ENCODE measurements around the gene PCDHGA9.
"Not testable (repeated sequence)": the region's sequence is repeated elsewhere in the genome, so short reads cannot be mapped to it uniquely, and the experiment has no call there.

The PCDHGA9 gene

DNA sequence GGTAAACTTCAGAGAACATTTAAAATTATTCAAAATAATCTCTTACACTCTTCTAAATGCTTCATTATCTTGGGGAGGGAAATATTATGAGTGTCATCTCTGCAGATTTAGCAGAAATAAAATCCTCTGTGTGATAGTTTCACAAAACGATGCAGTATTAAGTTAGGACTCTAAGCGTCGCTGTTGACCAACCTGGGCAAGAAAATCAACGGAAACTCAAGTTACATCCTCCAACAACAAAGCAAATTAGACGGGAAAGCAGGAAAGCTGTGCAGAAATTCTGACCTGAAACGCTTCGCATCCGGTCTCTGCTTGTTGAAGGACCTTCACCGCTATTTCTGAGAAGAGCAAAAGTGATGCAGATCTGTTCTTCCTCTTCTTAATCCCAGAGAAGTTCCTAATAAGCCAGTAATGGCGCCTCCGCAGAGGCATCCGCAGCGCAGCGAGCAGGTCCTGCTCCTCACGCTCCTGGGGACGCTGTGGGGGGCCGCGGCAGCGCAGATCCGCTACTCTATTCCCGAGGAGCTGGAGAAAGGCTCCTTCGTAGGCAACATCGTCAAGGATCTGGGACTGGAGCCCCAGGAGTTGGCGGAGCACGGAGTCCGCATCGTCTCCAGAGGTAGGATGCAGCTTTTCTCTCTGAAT lies 28.8 kb upstream of the PCDHGA9 start, which contains the start of gene PCDHGA6:
Gene PCDHGA6, plus strand, starts transcription at position 219 of the 645 bp plus-strand sequence. Its CDS starts 193 bp downstream, at position 412.
- Mint-ChIP-seq H3K4me1 (ENCODE audit: low read depth) (peaks cover 9% of the 10 kb centered on the region), H3K9me3 (ENCODE audit: low read depth) (peaks cover 3% of the 10 kb centered on the region), H3K27ac (no peak within 1 kb of the TSS), H3K27me3 (peaks cover 53% of the 10 kb centered on the region), H3K36me3 (peaks cover 10% of the 10 kb centered on the region), H3K4me3 (peak within 1 kb of the TSS; percentile 61)

DNA sequence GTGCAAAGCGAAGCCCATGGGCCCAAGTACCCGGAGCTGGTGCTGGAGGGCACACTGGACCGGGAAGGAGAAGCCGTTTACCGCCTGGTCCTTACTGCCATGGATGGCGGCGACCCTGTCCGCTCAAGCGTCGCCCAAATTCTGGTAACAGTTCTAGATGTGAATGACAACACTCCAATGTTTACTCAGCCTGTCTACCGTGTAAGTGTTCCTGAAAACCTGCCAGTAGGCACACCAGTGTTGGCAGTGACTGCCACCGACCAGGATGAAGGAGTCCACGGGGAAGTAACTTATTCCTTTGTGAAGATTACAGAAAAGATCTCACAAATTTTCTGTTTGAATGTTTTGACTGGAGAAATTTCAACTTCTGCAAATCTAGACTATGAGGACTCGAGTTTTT lies 28.0 kb upstream of the PCDHGA9 start:
- H3K9me3 Mint-ChIP-seq (ENCODE audit: low read depth): peaks cover 3% of the 10 kb centered on the region
- peaks cover 13% of the 10 kb centered on the region for H3K36me3 Mint-ChIP-seq
- H3K4me3 Mint-ChIP-seq: no peak overlapping the region
- H3K27me3 Mint-ChIP-seq: peaks cover 57% of the 10 kb centered on the region
- H3K27ac Mint-ChIP-seq: no peak overlapping the region
- H3K4me1 Mint-ChIP-seq (ENCODE audit: low read depth): peaks cover 8% of the 10 kb centered on the region

DNA sequence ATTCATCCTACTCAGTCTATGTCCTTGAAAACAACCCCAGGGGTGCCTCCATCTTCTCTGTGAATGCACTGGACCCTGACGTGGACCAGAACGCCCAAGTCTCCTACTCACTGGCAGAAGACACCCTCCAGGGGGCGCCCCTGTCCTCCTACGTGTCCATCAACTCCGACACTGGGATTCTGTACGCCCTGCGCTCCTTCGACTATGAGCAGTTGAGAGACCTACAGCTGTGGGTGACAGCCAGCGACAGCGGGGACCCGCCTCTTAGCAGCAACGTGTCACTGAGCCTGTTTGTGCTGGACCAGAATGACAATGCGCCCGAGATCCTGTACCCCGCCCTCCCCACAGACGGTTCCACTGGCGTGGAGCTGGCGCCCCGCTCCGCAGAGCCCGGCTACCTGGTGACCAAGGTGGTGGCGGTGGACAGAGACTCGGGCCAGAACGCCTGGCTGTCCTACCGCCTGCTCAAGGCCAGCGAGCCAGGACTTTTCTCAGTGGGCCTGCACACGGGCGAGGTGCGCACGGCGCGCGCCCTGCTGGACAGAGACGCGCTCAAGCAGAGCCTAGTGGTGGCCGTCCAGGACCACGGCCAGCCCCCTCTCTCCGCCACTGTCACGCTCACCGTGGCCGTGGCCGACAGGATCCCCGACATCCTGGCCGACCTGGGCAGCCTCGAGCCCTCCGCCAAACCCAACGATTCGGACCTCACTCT lies 27.0 kb upstream of the PCDHGA9 start:
- not testable (repeated sequence) for H3K4me1 Mint-ChIP-seq (ENCODE audit: low read depth); H3K9me3 Mint-ChIP-seq (ENCODE audit: low read depth); H3K4me3 Mint-ChIP-seq; H3K27ac Mint-ChIP-seq
- H3K27me3 Mint-ChIP-seq: peaks cover 57% of the 10 kb centered on the region
- H3K36me3 Mint-ChIP-seq: peaks cover 13% of the 10 kb centered on the region

DNA sequence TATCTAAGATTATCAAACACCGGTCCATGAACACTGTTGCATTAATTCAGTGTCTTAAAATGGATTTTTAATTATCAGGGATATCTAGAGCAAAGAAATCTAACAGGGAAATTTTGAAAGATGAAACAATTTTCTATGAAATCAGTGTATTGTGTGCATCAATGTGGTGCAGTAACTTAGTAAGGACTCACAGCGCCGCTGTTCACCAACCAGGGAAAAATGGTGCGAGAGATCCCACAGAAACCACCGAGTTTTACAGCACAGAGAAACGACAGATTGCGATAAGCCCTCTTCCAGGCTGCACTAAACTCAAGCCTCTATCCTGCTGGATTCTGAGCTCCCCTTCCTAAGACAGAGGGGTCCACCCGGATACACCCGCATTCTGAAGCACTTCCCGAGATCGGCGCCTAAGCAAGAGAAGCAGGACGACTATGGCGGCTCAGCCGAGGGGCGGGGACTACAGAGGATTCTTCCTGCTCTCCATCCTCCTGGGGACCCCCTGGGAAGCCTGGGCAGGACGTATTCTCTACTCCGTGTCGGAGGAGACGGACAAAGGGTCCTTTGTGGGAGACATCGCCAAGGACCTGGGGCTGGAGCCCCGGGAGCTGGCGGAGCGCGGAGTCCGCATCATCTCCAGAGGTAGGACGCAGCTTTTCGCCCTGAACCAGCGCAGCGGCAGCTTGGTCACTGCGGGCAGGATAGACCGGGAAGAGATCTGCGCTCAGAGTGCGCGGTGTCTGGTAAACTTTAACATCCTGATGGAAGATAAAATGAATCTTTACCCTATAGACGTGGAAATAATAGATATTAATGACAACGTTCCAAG lies 19.9 kb upstream of the PCDHGA9 start, which contains the start of gene PCDHGA7:
Gene PCDHGA7, plus strand, starts transcription at position 274 of the 826 bp plus-strand sequence. Its CDS starts 158 bp downstream, at position 432.
- no peak within 1 kb of the TSS for H3K27ac Mint-ChIP-seq
- H3K36me3 Mint-ChIP-seq: peaks cover 15% of the 10 kb centered on the region
- peak within 1 kb of the TSS; percentile 82 for H3K4me3 Mint-ChIP-seq
- peaks cover 15% of the 10 kb centered on the region for H3K9me3 Mint-ChIP-seq (ENCODE audit: low read depth)
- H3K4me1 Mint-ChIP-seq (ENCODE audit: low read depth): no peaks in the 10 kb centered on the region
- peaks cover 70% of the 10 kb centered on the region for H3K27me3 Mint-ChIP-seq

DNA sequence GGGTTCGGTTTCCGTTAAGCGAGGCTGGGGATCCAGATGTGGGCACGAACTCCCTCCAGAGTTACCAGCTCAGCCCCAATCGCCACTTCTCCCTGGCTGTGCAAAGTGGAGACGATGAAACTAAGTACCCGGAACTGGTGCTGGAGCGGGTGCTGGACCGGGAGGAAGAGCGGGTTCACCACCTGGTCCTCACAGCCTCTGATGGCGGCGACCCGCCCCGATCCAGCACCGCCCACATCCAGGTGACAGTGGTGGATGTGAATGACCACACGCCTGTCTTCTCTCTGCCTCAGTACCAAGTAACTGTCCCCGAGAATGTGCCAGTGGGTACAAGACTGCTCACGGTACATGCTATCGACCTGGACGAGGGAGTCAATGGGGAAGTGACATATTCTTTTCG lies 19.2 kb upstream of the PCDHGA9 start:
- Mint-ChIP-seq H3K27ac (no peak overlapping the region), H3K4me3 (peak overlapping the region; percentile 82), H3K9me3 (ENCODE audit: low read depth) (peaks cover 16% of the 10 kb centered on the region), H3K4me1 (ENCODE audit: low read depth) (no peaks in the 10 kb centered on the region), H3K27me3 (peaks cover 73% of the 10 kb centered on the region), H3K36me3 (peaks cover 18% of the 10 kb centered on the region)

DNA sequence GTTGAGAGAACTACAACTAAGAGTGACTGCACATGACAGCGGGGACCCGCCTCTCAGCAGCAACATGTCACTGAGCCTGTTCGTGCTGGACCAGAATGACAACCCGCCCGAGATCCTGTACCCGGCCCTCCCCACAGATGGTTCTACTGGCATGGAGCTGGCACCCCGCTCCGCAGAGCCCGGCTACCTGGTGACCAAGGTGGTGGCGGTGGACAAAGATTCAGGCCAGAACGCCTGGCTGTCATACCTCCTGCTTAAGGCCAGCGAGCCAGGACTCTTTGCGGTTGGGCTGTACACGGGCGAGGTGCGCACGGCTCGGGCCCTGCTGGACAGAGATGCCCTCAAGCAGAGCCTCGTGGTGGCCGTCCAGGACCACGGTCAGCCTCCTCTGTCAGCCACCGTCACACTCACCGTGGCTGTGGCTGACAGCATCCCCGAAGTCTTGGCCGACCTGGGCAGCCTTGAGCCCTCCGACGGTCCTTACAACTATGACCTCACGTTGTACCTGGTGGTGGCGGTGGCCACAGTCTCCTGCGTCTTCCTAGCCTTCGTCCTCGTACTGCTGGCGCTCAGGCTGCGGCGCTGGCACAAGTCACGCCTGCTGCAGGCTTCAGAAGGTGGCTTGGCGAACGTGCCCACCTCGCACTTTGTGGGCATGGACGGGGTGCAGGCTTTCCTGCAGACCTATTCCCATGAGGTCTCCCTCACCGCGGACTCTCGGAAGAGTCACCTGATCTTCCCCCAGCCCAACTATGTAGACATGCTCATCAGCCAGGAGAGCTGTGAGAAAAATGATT lies 17.9 kb upstream of the PCDHGA9 start:
- peaks cover 16% of the 10 kb centered on the region for H3K36me3 Mint-ChIP-seq
- no peaks in the 10 kb centered on the region for H3K4me1 Mint-ChIP-seq (ENCODE audit: low read depth)
- no peak overlapping the region for H3K27ac Mint-ChIP-seq
- peaks cover 70% of the 10 kb centered on the region for H3K27me3 Mint-ChIP-seq
- H3K9me3 Mint-ChIP-seq (ENCODE audit: low read depth): peaks cover 18% of the 10 kb centered on the region
- no peak overlapping the region for H3K4me3 Mint-ChIP-seq

DNA sequence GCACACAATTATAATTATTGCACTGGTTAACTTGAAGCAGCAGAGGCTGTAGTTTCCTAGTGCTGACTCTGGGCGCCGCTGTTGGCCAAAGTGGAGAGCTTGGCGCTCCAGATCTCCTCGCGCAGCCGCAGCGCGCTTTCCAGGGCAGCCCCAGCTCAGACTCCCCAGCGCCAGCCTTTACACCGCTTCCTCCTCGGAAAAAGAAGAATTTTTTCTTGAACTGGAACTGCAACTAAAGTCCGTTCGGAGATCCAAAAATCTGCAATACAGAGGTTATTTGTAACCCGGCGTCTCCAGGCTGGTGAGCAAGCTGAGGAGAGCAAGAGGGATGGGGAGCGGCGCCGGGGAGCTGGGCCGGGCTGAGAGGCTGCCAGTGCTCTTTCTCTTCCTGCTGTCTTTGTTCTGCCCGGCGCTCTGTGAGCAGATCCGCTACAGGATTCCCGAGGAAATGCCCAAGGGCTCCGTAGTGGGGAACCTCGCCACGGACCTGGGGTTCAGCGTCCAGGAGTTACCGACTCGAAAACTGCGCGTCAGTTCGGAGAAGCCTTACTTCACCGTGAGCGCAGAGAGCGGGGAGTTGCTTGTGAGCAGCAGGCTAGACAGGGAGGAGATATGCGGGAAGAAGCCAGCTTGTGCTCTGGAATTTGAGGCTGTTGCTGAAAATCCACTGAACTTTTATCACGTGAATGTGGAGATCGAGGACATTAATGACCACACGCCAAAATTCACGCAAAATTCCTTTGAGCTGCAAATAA lies 14.8 kb upstream of the PCDHGA9 start, which contains the start of gene PCDHGB4:
Gene PCDHGB4, plus strand, starts transcription at position 142 of the 755 bp plus-strand sequence. Its CDS starts 187 bp downstream, at position 329.
- not testable (repeated sequence) for H3K4me1 Mint-ChIP-seq (ENCODE audit: low read depth)
- Mint-ChIP-seq H3K27me3 (peaks cover 65% of the 10 kb centered on the region), H3K4me3 (peak within 1 kb of the TSS; percentile 52), H3K36me3 (peaks cover 12% of the 10 kb centered on the region), H3K27ac (peak within 1 kb of the TSS; percentile 6), H3K9me3 (ENCODE audit: low read depth) (peaks cover 22% of the 10 kb centered on the region)

DNA sequence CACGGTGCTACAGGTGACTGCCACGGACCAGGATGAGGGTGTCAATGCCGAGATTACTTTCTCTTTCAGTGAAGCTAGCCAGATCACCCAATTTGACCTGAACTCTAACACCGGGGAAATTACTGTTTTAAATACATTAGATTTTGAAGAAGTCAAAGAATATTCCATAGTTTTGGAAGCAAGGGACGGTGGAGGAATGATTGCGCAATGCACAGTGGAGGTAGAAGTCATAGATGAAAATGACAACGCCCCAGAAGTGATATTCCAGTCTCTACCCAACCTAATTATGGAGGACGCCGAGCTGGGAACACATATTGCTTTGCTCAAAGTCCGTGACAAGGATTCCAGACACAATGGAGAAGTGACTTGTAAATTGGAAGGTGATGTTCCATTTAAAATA lies 13.9 kb upstream of the PCDHGA9 start:
- Mint-ChIP-seq H3K36me3 (peaks cover 12% of the 10 kb centered on the region), H3K4me1 (ENCODE audit: low read depth) (no peaks in the 10 kb centered on the region), H3K27ac (peak overlapping the region; percentile 6)

DNA sequence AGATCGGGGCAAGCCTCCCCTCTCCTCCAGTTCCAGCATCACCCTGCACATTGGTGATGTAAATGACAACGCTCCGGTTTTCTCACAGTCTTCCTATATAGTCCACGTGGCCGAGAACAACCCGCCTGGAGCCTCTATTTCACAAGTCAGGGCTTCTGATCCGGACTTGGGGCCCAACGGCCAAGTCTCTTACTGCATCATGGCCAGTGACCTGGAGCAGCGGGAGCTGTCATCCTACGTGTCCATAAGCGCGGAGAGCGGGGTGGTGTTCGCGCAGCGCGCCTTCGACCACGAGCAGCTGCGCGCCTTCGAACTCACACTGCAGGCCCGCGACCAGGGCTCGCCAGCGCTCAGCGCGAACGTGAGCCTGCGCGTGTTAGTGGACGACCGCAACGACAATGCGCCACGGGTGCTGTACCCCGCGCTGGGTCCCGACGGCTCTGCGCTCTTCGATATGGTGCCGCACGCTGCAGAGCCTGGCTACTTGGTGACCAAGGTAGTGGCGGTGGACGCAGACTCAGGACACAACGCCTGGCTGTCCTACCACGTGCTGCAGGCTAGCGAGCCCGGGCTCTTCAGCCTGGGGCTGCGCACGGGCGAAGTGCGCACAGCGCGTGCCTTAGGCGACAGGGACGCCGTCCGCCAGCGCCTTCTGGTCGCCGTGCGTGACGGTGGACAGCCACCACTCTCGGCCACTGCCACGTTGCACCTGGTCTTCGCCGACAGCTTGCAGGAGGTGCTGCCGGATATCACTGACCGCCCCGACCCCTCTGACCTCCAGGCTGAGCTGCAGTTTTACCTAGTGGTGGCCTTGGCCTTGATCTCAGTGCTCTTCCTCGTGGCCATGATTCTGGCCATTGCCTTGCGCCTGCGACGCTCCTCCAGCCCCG lies 13.2 kb upstream of the PCDHGA9 start:
- Mint-ChIP-seq H3K27ac (no peak overlapping the region), H3K36me3 (peaks cover 18% of the 10 kb centered on the region), H3K4me1 (ENCODE audit: low read depth) (no peaks in the 10 kb centered on the region), H3K27me3 (peaks cover 64% of the 10 kb centered on the region), H3K9me3 (ENCODE audit: low read depth) (peaks cover 26% of the 10 kb centered on the region), H3K4me3 (no peak overlapping the region)

More for the DNA sequence above, 13.9 kb upstream of the PCDHGA9 start:
- Mint-ChIP-seq H3K9me3 (ENCODE audit: low read depth) (peaks cover 26% of the 10 kb centered on the region), H3K4me3 (no peak overlapping the region), H3K27me3 (peaks cover 64% of the 10 kb centered on the region)

DNA sequence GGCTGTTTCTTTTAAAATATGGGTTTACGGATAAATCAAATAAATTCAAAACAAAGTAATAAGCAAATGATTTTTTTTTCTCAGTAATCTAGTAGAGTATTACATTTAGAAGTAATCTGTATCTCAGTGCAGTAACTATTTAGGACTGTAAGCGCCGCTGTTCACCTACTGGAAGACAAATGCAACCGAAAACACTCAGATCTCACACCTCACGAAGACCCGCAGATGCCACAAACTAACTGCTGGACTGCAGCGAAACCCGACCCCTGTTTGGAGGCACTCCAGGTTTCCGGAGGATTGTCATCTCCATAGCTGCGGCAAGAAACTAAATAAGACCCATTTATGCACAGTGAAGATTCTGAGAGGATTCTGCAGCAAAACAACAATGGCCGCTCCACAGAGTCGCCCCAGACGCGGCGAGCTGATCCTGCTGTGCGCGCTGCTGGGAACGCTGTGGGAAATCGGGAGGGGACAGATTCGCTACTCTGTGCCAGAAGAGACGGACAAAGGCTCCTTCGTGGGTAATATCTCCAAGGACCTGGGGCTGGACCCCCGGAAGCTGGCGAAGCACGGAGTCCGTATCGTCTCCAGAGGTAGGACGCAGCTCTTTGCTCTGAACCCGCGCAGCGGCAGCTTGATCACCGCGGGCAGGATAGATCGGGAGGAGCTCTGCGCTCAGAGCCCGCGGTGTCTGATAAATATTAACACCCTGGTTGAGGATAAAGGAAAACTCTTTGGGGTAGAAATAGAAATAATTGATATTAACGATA lies 10.0 kb upstream of the PCDHGA9 start, which contains the start of gene PCDHGA8:
Gene PCDHGA8, plus strand, starts transcription at position 205 of the 770 bp plus-strand sequence. Its CDS starts 181 bp downstream, at position 386.
- no peaks in the 10 kb centered on the region for H3K4me1 Mint-ChIP-seq (ENCODE audit: low read depth)
- peaks cover 11% of the 10 kb centered on the region for H3K9me3 Mint-ChIP-seq (ENCODE audit: low read depth)
- H3K27me3 Mint-ChIP-seq: peaks cover 53% of the 10 kb centered on the region
- no peak within 1 kb of the TSS for H3K27ac Mint-ChIP-seq
- H3K36me3 Mint-ChIP-seq: peaks cover 20% of the 10 kb centered on the region
- H3K4me3 Mint-ChIP-seq: no peak within 1 kb of the TSS

DNA sequence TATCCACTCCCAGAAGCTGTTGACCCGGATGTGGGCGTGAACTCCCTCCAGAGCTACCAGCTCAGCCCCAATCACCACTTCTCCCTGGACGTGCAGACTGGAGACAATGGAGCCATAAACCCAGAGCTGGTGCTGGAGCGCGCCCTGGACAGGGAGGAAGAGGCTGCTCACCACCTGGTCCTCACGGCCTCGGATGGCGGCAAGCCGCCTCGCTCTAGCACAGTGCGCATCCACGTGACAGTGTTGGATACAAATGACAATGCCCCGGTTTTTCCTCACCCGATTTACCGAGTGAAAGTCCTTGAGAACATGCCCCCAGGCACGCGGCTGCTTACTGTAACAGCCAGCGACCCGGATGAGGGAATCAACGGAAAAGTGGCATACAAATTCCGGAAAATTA lies 9.3 kb upstream of the PCDHGA9 start:
- H3K27ac Mint-ChIP-seq: no peak overlapping the region
- H3K36me3 Mint-ChIP-seq: peaks cover 18% of the 10 kb centered on the region

DNA sequence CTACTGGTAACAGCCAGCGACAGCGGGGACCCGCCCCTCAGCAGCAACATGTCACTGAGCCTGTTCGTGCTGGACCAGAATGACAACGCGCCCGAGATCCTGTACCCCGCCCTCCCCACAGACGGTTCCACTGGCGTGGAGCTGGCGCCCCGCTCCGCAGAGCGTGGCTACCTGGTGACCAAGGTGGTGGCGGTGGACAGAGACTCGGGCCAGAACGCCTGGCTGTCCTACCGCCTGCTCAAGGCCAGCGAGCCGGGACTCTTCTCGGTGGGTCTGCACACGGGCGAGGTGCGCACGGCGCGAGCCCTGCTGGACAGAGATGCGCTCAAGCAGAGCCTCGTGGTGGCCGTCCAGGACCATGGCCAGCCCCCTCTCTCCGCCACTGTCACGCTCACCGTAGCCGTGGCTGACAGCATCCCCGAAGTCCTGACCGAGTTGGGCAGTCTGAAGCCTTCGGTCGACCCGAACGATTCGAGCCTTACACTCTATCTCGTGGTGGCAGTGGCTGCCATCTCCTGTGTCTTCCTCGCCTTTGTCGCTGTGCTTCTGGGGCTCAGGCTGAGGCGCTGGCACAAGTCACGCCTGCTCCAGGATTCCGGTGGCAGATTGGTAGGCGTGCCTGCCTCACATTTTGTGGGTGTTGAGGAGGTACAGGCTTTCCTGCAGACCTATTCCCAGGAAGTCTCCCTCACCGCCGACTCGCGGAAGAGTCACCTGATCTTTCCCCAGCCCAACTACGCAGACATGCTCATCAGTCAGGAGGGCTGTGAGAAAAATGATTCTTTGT lies 8.0 kb upstream of the PCDHGA9 start:
- Mint-ChIP-seq H3K9me3 (ENCODE audit: low read depth) (peaks cover 14% of the 10 kb centered on the region), H3K27me3 (peaks cover 50% of the 10 kb centered on the region), H3K36me3 (peaks cover 21% of the 10 kb centered on the region)
- H3K4me1 Mint-ChIP-seq (ENCODE audit: low read depth); H3K27ac Mint-ChIP-seq; H3K4me3 Mint-ChIP-seq: not testable (repeated sequence)

More for the DNA sequence above, 9.3 kb upstream of the PCDHGA9 start:
- no peaks in the 10 kb centered on the region for H3K4me1 Mint-ChIP-seq (ENCODE audit: low read depth)
- H3K4me3 Mint-ChIP-seq: no peak overlapping the region
- H3K9me3 Mint-ChIP-seq (ENCODE audit: low read depth): peaks cover 11% of the 10 kb centered on the region
- H3K27me3 Mint-ChIP-seq: peaks cover 51% of the 10 kb centered on the region
